Hepatocyte (in vitro differentiated cells): ENCODE measurements around the gene CIDEA.

ENCODE experiments used
- EZH2 ChIP-seq: fragments of 200-600 bp; sonication (generic); IDR thresholded peaks from 2 replicates; pipeline ENCODE4 v1.6.1; 2016; ENCODE audit warnings: antibody characterized with exemption, mild to moderate bottlenecking, borderline replicate concordance
- EZH2phosphoT487 ChIP-seq: fragments of 200-600 bp; sonication (generic); IDR thresholded peaks from one replicate; pipeline ENCODE4 v1.6.1; 2018; ENCODE audit warnings: antibody characterized with exemption, mild to moderate bottlenecking, low read depth, moderate library complexity; ENCODE audit not compliant: unreplicated experiment, severe bottlenecking
- TF ChIP-seq, protein P1 (sequence below): fragments of 200-600 bp; sonication (generic); IDR thresholded peaks from 2 replicates; pipeline ENCODE4 v1.5.1; 2016; ENCODE audit warnings: antibody characterized with exemption, mild to moderate bottlenecking; ENCODE audit not compliant: poor library complexity

DNA sequence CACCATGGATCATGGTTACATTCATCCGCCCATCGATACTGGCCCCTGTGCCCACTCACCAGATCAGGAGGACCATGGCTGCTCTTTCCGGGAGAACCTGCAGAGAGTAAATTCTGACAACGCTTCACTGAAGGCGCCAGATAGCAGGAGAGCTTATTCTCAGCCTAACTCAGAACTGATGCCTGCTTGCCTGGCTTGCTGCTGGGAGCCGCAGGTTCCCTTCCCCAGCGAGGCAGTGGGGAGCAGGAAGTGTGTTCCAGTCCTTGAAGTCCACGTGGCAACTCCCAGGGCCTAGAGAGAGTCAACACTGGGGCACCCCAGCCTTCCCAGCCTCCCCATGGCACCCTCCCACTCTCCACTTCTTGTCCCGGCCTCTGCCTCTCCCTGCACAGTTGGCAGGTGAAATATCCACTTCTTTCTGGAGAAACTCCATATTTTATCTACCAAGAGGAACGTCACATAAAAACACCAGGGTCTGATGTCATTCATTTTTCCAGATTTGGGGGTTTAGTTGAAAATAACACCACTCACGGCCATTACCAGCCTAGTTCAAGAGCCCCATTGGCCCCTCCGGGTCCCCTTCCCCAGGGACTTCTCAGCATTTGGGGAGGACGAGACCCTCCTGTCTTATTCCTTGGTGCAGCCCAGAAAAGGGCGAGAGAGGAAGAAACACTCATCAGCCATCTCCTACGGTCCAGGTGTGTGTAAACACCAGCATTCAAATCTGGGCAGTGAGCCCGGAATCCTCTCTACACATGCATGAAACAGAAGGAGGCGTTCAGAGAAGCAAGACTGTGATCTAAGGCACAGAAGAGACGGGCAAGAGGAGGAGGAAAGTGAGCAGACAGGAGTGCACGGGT is 50.4 kb downstream of the CIDEA start:
- TF ChIP-seq EZH2 (no peak), EZH2phosphoT487 (no peak)
- TF ChIP-seq, protein P1, sequence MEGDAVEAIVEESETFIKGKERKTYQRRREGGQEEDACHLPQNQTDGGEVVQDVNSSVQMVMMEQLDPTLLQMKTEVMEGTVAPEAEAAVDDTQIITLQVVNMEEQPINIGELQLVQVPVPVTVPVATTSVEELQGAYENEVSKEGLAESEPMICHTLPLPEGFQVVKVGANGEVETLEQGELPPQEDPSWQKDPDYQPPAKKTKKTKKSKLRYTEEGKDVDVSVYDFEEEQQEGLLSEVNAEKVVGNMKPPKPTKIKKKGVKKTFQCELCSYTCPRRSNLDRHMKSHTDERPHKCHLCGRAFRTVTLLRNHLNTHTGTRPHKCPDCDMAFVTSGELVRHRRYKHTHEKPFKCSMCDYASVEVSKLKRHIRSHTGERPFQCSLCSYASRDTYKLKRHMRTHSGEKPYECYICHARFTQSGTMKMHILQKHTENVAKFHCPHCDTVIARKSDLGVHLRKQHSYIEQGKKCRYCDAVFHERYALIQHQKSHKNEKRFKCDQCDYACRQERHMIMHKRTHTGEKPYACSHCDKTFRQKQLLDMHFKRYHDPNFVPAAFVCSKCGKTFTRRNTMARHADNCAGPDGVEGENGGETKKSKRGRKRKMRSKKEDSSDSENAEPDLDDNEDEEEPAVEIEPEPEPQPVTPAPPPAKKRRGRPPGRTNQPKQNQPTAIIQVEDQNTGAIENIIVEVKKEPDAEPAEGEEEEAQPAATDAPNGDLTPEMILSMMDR = no peak
